NCI-H1694 treated with DMSO at 0.1 percent for 48 hours (cell line): ENCODE results near the gene FEZ2.

Experiments used
- DNase-seq: peaks from one replicate; lab custom pipeline; 2025; lab: John Stamatoyannopoulos, UW

The FEZ2 gene

DNA sequence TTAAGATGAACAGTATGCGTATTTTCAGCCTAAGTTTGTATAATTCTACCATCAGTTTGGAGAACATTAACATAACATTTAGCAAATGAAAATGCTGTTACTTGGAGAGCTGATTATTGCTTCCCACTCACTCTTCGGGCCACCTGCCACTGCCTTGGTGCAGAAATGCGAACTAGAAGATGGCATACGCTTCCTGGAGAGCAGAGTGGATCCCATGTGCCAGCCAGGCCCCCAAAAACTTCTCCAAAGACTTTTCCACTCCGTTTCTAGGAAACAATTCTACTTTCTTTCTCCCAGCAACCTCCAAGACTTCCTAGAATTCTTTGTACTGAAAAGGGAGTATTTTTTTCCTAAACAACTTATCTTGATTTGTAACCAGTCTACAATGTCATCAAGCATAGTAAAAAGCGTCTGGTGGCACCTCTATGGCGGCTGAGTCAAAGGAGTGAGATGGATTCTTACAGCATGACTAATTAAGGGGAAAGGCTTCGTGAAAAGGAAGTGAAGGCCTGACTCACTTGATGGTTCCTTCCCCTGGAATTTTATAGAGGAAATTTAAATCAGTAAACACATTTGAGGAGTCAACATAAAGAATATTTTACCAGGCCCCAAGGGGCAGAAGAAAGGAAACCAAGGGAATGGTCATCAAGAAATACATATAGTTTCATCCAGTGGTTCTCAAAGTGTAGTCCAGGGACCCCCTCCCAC lies 36.6 kb downstream of the FEZ2 start:
- no peak for DNase-seq

DNA sequence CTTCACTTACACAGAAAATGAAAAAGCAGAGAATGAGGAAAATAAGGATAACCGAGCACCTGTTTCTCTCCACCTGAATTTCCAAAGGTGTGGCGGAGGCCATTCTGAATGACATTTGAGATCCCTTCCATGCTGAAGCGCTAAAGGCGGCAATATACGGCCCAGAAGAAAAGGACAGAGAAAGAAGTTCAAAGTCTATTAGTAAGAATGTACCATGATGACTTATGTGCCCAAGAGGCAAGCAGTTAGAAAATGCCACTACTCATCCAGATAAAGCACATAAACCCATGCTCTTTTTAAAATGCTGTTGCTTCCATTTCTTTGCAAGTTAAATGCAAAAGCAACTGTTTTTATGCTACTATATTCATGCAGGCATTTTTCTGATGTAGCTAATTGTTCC lies 37.2 kb downstream of the FEZ2 start:
- no peak for DNase-seq

DNA sequence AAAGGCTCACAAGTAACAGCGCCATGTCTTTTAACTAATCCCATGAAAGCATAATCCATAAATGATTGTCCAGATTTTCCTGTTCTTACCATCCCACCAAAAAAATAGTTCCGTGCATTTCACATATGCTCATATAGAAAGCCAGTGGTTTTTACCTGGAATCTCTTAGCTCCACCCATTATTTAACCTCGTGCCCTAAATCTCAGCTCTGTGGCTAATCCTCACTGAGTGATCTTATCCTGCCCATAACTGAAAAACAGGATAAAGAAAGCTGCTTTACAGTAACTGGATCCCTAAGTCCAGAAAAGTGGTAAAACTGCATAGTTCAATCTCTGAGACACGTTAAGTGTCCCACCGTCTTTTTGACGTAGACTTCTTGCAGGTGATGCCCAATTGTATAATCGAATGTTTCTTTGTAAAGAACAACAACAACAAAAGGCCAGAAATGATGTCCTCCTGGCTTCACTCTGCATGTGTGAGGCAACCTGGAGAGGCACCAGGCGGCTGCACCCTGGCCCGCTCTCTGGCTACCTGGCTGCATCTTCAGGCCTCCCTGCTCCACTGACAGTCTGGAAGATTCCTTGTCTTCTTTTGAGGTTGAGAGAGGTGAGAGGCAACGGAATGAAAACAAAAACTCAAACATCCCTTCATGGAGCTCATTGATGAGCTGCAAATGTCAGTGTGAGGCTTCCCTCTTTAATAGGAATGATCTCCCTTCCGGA lies 38.6 kb downstream of the FEZ2 start:
- no peak for DNase-seq

DNA sequence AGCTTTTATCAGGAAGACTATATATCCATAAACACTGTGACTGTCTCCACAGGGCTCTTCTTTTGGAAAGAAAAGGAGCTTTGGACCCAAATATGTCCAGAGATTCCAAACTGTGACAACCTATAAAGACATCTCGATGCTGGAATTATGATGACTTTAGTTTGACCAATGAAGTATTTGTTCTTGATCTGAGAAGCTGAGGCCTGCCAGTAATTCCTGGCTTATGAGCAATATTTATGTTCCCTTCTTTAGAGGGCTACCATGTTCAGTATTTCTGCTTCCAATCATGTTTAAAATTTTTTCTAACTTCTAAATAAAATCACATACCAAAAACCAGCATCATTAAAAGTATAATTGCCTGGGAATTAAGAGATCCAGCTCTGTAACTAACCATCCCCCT lies 41.1 kb downstream of the FEZ2 start:
- DNase-seq = no peak

DNA sequence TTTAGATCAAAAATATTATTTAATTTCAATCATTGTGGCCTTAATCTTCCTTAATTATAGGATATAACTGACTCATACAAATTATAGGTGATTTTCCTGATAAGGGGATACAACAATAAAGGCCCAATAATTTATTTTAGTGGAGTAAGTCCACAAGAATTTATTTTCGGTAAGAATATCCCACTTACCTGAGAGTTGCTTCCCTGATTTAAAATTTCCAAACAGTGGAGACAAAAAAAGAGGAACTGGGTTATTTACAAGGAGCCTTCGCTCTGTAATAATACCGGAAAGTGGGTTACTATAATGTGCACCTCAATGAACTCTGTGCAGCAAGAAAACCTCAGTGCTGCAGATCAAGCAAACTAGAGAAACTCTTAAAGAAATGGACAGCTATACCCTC lies 42.2 kb downstream of the FEZ2 start:
- DNase-seq = no peak

DNA sequence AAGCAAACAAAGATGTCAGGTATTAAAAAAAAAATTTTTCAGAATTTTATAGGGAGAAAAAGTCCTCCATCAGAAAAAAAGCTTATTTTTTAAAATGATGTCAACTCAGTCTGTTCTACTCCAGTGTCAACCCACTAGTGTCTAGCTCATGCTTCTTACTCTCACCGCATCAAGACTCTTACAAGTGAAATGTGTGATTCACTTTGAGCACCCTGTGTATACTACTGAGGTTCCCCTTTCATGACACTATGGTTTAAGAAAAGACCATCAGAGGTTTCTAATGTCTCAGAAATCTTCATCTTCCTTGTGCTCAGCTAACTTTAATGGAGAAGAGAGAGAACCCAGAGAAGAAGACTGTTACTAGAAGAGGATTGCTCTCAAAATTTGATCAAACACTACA lies 43.4 kb downstream of the FEZ2 start:
- no peak for DNase-seq

DNA sequence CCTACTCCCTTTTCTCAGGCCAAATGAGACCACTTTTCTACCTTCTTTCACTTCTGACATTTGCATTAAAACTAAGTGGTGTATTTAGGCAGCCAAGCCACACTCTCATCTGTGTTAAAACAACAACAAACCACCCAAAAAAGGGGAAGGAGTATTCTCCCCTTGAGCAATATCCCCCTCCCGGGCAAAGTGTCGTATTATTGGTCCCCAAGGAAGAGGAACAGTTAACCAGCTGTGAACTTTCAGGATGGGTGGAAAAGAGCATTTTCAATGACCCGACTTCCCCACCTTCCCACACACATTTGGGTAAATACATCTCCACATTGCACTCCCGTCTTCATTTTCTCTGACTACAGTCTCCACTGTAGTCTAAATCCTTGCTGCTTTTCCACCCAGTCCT lies 44.3 kb downstream of the FEZ2 start:
- no peak for DNase-seq

DNA sequence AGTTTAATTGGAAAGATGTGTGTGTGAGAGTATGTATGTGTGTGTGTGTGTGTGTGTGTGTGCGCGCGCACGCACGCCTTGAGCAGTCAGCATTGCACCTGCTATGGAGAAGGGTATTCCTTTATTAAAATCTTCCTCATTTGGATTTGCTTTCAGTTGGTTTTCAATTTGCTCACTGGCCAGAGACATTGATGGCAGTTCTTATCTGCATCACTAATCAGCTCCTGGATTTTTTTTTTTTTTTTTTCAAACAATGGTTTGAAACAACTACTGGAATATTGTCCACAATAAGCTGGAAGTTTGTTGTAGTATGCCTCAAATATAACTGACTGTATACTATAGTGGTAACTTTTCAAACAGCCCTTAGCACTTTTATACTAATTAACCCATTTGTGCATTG lies 48.0 kb downstream of the FEZ2 start:
- DNase-seq = no peak

DNA sequence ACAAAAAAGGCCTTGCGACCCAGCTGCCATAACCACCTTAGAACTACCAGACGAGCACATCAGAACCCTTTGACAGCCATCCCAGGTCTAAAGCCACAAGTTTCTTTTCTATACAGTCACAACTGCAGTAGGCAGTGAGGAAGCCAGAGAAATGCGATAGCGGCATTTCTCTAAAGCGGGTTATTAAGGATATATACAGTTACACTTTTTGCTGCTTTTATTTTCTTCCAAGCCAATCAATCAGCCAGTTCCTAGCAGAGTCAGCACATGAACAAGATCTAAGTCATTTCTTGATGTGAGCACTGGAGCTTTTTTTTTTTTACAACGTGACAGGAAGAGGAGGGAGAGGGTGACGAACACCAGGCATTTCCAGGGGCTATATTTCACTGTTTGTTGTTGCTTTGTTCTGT lies 48.8 kb downstream of the FEZ2 start:
- no peak for DNase-seq

DNA sequence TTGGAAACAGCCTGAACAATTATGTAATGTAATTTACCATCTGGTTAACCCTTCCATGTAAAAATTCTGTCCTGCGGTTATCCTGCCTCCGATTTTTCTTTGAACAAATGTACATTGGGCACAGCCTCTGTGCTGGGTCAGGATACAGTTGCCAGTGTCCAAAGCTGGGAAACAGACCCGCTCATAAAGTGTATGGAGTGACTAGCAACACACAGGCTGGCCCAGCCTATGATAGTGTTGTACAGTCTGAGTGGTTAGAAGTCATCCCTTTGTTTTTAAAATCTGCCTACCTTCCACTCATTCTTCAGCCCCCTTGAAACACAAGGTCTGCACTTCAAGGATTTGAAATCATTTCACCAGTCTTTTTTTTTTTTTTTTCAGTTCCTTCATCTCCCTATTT lies 50.1 kb downstream of the FEZ2 start:
- no peak for DNase-seq

DNA sequence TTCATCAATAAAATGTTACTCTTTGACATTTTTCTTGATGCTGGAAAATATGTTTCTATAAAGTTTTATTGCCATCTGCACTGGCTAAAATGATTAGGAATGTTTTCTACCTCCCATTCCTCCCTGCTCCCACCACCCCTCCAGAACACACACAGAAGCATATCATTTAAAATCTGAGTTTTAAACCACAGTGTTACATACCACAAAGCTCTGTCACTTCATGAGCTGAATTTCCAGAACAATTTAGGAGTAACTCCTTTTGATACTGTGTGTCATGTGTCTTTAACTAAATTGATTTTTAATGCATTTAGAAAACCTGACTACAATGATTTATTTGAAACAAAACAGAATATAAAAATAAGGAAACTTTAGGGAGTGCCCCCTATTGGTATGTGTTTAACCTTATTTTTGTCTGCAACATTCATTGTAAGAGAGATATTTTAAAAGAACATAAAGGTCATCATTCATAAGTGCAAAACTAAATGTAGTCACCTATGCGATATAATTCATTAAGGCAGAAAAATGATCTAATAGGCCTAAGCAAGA lies 52.0 kb downstream of the FEZ2 start:
- no peak for DNase-seq

DNA sequence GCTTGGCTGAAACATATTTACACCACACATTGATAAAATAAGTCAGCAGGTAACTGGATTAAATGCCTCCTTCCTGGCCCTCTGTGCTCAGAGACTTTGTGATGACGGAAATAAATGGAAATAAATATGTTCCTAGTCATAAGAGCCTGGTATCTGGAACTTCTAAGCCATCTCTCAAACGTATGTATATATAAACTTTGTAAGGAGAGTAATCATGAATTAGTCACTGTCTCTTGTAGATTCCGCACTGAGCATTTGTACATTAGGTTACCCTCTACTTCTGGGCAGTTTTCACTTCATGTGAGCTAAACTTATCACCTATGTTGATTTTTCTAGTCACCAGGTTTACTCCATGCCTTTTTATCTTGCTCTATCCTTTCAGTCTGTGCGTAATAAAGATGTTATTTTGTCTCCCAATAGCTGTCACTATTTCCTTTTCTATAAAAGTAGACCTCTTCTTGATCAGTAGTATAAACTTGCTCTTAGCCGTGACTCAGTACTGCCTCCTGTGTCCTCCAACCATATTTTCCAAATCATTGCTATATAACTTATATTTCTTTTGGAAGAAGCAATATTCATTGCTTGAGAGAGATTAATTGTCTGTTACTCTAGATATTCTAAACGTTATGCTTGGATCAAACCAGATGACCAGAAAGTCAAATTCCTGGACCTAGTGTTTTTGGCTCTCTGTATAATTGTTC lies 53.2 kb downstream of the FEZ2 start:
- DNase-seq = no peak

DNA sequence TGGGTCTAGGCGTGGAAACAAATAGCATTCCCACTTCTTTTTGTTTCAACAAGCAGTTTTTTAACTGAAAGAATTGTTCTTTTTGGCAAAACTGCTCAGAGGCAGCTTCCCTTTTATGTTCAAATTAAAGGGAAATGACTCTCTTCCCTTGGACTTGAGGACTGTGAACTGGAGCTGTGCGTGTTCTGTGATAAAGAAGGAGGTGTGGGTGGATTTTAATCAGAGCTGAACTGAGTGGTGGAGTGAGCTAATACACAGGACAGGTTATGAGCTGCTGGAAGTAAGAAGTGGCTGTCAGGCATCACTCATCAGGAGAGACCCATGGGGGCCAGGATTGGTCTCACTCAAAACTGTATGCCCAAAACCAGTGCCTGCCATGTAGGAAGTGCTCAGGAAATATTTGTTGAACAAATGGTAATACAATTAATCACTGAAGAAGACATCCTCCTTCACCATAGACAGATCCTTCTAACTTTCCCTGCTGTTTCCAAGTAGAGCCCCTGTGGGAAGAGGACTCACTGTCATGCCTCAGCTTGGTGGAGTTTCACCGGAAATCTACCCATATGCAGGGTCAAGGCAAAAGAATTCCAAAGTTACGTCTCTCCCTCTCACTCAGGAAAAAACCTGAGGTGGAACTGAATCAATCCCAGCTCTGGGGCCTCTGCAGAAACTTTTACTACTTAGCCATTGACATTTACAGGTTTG lies 55.9 kb downstream of the FEZ2 start:
- no peak for DNase-seq

DNA sequence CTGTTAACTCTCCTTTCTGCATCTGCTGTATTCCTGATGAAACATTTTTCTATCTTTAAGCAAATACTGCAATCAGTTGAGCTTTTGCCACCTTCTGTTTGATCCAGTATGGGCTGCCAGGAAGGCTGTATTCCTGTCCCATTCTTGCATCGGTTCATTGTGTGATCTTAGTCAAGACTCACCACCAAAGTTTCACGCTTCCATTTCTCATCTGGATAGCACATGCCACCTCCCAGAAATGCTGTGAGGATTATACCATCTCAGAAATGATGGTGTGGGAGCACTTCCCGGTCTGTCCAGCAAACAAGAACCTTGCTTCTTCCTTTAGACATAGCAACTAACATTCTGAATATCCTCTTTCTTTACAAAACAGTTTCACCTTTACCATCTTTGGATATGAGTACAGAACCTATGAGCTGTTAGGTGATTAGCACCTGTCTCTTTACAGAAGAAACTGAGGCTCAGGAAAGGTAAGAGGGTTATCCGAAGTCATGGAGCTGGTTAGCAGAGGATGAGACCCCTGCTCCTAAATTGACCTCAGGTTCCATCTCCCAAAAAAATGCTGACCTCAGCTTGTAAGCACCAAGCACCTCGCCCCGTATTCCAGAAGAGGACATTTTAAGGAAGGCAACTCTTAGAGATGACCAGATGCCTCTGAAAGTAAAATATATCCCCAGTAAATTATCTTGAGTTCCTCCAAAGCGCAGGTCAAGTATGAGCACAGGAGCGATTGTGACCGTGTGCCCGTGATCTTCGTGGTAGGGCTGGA lies 56.8 kb downstream of the FEZ2 start:
- DNase-seq = no peak

DNA sequence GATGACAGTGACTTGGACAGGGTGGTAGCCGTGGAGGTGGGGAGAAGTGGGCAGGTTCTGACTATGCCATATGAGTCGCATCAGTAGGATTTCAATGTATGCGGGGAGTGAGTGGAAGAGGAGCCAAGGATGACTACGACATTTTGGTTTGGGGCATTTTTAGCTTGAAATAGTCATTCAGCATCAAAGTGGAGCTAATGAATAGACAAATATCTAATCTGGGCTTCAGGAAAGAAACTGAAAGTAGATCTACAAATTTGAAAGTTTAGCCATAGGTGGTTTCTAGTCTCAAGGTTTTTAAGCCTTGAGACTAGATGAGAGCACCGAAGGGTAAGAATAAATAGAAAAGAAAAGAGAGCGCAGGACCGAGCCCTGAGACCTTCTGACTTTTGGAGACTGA lies 58.3 kb downstream of the FEZ2 start:
- DNase-seq = no peak

DNA sequence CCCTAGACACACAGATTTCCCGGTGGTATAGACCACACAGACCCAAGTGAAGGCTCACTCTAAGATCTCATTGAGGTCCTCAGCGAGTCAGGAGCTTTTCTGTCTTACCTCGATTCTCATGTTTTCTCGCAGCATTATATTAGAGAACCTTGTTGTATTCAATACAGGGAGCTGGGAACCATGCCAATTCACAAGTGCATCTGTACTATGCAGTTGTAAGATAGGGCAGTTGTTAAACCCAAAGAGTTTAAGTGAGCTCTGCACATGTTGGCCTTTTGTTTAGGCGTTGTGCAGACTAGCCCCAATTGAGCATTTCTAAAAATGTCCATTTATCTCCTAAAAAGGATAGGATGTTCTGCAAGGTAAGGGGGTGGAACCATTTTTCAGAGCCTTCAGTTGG lies 59.6 kb downstream of the FEZ2 start:
- DNase-seq = no peak

DNA sequence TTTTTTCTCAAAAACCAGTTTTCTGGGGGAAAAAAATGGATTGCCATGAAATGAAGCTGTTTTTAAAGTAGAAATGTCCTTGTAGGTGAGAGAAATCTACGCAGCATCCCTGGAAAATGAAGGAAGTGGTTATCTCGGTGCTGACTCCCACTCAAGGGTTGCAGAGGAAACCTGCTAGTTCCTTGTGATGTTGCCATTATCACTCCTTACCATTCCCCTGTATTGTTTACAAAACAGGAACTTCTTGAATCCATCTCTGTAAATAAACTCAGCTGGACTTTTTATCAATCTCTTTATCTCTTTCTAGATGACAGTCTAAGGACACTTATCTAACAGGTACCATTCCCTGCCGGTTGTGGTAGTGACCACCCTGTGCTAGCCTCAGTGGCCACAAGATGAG lies 61.2 kb downstream of the FEZ2 start:
- no peak for DNase-seq

DNA sequence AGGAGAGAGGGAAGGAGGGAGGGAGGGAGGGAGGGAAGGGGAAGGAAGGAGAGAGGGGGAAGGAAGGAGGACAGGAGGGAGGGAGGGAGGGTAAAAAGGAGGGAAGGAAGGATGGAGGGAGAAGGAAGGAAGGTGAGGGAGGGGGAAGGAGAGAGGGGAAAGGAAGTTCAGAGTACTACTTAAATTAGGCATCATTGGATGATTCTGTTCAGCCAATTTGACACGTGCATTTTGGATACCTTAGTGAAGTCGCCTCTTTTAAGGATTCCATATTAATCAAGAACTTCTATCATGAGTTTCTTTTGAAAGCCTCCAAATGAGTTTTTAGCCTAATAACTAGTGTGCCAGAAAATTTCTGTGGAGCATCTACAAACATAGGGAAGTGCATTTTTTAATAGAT lies 62.9 kb downstream of the FEZ2 start:
- DNase-seq = no peak

DNA sequence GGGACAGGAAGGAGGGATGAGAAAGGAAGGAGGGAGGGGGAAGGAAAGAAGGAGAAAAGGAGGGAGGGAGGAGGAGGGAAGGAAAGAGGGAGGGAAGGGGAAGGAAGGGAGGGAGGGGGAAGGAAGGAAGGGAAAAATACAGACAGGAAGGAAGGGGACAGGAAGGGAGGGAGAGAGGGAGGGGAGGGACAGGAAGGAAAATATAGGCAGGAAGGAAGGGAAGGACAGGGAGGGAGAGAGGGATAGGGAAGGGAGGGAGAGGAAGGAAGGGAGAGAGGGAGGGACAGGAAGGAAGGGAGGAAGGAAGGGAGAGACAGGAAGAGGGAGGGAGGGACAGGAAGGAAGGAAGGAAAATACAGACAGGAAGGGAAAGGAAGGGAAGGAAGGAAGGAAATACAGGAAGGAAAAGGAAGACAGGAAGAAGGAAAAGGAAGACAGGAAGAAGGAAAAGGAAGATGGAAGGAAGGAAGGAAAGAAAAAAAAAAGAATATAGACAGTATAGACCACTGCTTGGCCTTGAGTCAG lies 63.6 kb downstream of the FEZ2 start:
- DNase-seq = no peak

DNA sequence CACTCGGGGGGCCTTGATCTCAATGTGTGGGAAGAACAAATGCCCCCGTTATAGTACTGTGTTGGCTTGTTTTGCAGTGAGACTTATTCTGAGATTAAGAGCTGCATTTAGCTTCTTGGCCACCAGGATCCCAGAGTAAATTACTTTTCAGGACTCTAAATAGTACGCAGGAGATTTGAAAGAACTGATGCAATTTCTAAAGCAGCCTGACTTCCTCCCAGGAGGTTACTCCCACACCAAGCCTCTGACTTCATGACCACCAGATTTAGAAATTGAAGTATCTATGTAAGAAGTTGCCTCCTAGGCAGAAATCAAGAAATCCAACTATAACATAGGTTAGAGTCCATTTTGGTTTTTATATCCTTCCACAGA lies 67.0 kb downstream of the FEZ2 start:
- no peak for DNase-seq

DNA sequence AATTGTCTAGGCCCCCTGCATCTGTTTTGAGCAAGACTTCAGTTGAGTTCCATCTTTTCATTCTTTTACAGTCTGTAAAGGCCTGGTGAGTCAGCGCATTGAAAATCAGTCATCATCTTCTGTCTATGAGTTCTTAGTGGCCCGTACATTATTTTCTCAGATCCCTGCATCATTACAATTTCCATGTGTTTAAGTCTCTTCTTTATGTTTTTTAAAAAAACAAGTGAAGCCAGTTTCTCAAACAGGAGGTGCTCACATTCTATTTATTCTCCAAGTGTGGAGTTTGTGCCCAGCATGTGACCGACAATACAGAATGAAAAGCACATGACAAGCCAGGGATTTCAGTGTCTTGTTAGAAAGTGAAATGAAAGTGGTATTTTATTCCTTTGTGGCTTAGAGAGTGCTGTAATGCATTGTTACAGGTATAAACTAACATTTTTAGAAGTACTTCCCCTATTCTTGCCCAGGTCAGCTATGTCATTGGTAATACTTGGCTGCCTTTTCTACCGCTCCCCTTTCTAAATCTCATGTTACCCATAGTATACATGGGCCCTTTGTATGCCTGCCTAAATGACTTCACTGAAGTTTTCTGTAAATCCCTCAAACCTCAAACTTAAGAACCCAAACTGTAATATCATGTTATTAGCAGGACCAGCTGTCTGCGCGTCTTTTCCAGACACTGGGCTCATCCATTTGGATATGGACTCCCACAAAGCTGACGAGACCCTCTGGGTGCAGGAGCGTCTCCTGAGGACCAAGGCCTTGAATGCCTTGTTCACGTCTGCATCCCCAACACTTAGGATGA lies 67.6 kb downstream of the FEZ2 start:
- DNase-seq = no peak
